GM12878 (cell line): ENCODE measurements around the gene PLCB4. TPM values are rescaled to one million over a fixed set of nuclear protein-coding genes. Genes with fewer than 3 reads are reported as not detected.

ENCODE experiments used
- ATAC-seq: fragments of 200-7000 bp; cut with Tn5 transposase; 3 replicates; pipeline ENCODE4 v1.9.1; 2020; ENCODE audit warnings: mild to moderate bottlenecking, moderate library complexity
- BruUV-seq: library from RNA; stranded (reverse); fragments of 400-500 nt; replicated peaks from 2 replicates; lab custom pipeline; 2021; lab: Mats Ljungman, UMichigan
- CTCF ChIA-PET: fragments of 300-600 bp; sonication (Branson Sonifier 250); formaldehyde crosslinking; extraction: SDS; loops from one replicate; lab custom pipeline; 2021; ENCODE audit warnings: inconsistent platforms; lab: Yijun Ruan, JAX
- POLR2A ChIA-PET: fragments of 350-600 bp; formaldehyde crosslinking; extraction: SDS; loops from one replicate; lab custom pipeline; 2021; ENCODE audit warnings: inconsistent platforms; lab: Charles Lee
- RAD21 ChIA-PET: fragments of 300-600 bp; sonication (Branson Sonifier 250); formaldehyde crosslinking; loops from one replicate; lab custom pipeline; 2023; ENCODE audit warnings: antibody characterized with exemption; ENCODE audit not compliant: unreplicated experiment; lab: Charles Lee
- SMC1A ChIA-PET: fragments of 300-600 bp; sonication (Branson Sonifier 250); formaldehyde crosslinking; loops from one replicate; lab custom pipeline; 2023; ENCODE audit not compliant: unreplicated experiment, uncharacterized antibody; lab: Charles Lee
- DNase-seq: peaks from one replicate; pipeline ENCODE4 v3.0.0-alpha.2; 2011; ENCODE audit warnings: low read depth, low spot score
- FAIRE-seq: peaks from 3 replicates; lab custom pipeline; 2011; peaks lifted over from hg19 to GRCh38; lab: Jason Lieb, UNC
- H2AFZ ChIP-seq: 2 replicates; pipeline ENCODE4 v1.6.0; 2011; ENCODE audit warnings: low read depth, low read length, control low read depth; ENCODE audit not compliant: control insufficient read depth
- H3K27ac ChIP-seq: 2 replicates; pipeline ENCODE4 v1.5.1; 2011; ENCODE audit warnings: control low read depth; ENCODE audit not compliant: control insufficient read depth, insufficient read depth
- H3K27me3 ChIP-seq, 2 experiments: replicated peaks in 1 of 2; 2 replicates each; pipeline versions ENCODE4 v1.6.0 to v1.6.1; 2011; ENCODE audit warnings: low read length in 1 of 2; ENCODE audit not compliant: control insufficient read depth in 2 of 2, insufficient read depth in 2 of 2
- H3K36me3 ChIP-seq, 2 experiments: 2 replicates each; pipeline ENCODE4 v1.5.1; 2011; ENCODE audit warnings: low read length in 1 of 2; ENCODE audit not compliant: control insufficient read depth in 2 of 2, insufficient read depth in 2 of 2
- H3K4me1 ChIP-seq: 2 replicates; pipeline ENCODE4 v1.6.1; 2011; ENCODE audit warnings: mild to moderate bottlenecking, low read length, moderate library complexity, mixed read lengths; ENCODE audit not compliant: control insufficient read depth, insufficient read depth
- H3K4me2 ChIP-seq: 2 replicates; pipeline ENCODE4 v1.6.0; 2011; ENCODE audit warnings: control low read depth; ENCODE audit not compliant: control insufficient read depth, insufficient read depth
- H3K4me3 ChIP-seq: fragments of 200-600 bp; sonication (generic); 2 replicates; pipeline ENCODE4 v1.5.1; 2016
- H3K79me2 ChIP-seq: 2 replicates; pipeline ENCODE4 v1.6.0; 2011; ENCODE audit warnings: low read length; ENCODE audit not compliant: control insufficient read depth, insufficient read depth
- H3K9ac ChIP-seq: 2 replicates; pipeline ENCODE4 v1.8.0; 2011; ENCODE audit warnings: low read length, control low read depth, mixed read lengths; ENCODE audit not compliant: control insufficient read depth, insufficient read depth
- H3K9me3 ChIP-seq: replicated peaks from 3 replicates; pipeline ENCODE4 v1.5.1; 2011; ENCODE audit warnings: mild to moderate bottlenecking, low read length; ENCODE audit not compliant: control insufficient read depth, insufficient read depth
- H4K20me1 ChIP-seq: 2 replicates; pipeline ENCODE4 v1.6.0; 2011; ENCODE audit not compliant: control insufficient read depth, insufficient read depth
- EP300 ChIP-seq, 2 experiments: fragments of 150-350 bp in 1 of 2; IDR thresholded peaks; 2 replicates each; pipeline ENCODE4 v1.6.1; 2011 to 2012; ENCODE audit warnings: low read depth in 2 of 2, low read length in 2 of 2, borderline replicate concordance in 1 of 2, improper control_type of control experiment in 1 of 2, inconsistent platforms in 1 of 2; ENCODE audit not compliant: control insufficient read depth in 1 of 2
- KDM1A ChIP-seq: fragments of 200-600 bp; sonication (generic); IDR thresholded peaks from 2 replicates; pipeline ENCODE4 v1.6.1; 2016; ENCODE audit warnings: borderline replicate concordance
- PAX8 ChIP-seq: fragments of 450-650 bp; IDR thresholded peaks from 2 replicates; pipeline ENCODE4 v1.6.1; 2017; ENCODE audit warnings: mild to moderate bottlenecking, moderate library complexity
- TARDBP ChIP-seq: IDR thresholded peaks from 2 replicates; pipeline ENCODE4 v1.6.1; 2016; ENCODE audit warnings: borderline replicate concordance
- TCF3 ChIP-seq: IDR thresholded peaks from 2 replicates; pipeline ENCODE4 v1.6.1; 2012; ENCODE audit warnings: low read depth, mild to moderate bottlenecking, low read length, borderline replicate concordance; ENCODE audit not compliant: insufficient read depth
- WGBS: methylation state at CpG from one replicate; pipeline ENCODE4 v1.1.6; 2016; ENCODE audit warnings: low lambda C conversion rate; ENCODE audit not compliant: insufficient replicate concordance, insufficient coverage; ENCODE audit errors: missing lambda C conversion rate; 5-methylcytosine and 5-hydroxymethylcytosine counted together
- in situ Hi-C: fragments of 300-500 bp; cut with MboI; formaldehyde crosslinking; loops from 9 replicates; pipeline ENCODE4 v1.14.3; 2018; ENCODE audit warnings: mixed read lengths
- intact Hi-C: fragments of 100-400 bp; cut with micrococcal nuclease; formaldehyde crosslinking; loops from one replicate; pipeline ENCODE4 v1.14.2; 2022; ENCODE audit not compliant: unreplicated experiment
- polyA plus RNA-seq, 11 experiments: library from polyadenylated mRNA; depleted of rRNA in 4 of 11; unstranded in 6 of 11; stranded (reverse) in 5 of 11; fragments of >200 nt; fragmentation: Nextera tagmentation in 4 of 11; fragmentation: Illumina TruSeq in 1 of 11; extraction: Ambion mirVana in 4 of 11; extraction: Trizol in 1 of 11; gene quantifications; 1 replicate in 1 of 11; 2 replicates in 10 of 11; pipeline versions ENCODE4 v1.2.1 to v1.2.3, GENCODE V29; 2011 to 2016; ENCODE audit warnings: inconsistent platforms in 2 of 11, missing spikeins in 2 of 11, low read depth in 1 of 11
- total RNA-seq, 4 experiments: library from RNA; depleted of rRNA in 3 of 4; stranded (reverse); fragments of >200 nt in 3 of 4; fragmentation: Illumina TruSeq in 1 of 4; extraction: Trizol in 1 of 4; gene quantifications; 2 replicates each; pipeline versions ENCODE4 v1.2.1 to v1.2.3, GENCODE V29; 2013 to 2021
- TF ChIP-seq, protein P1 (sequence below): fragments of 150-350 bp; IDR thresholded peaks from 2 replicates; pipeline ENCODE4 v1.6.1; 2016; ENCODE audit warnings: low read depth, low read length
- TF ChIP-seq, protein P2 (sequence below): fragments of 450-650 bp; formaldehyde crosslinking; IDR thresholded peaks from 2 replicates; pipeline ENCODE4 v1.4.0; 2020; ENCODE audit warnings: mild to moderate bottlenecking, moderate library complexity
- TF ChIP-seq, protein P3 (sequence below): IDR thresholded peaks from 2 replicates; pipeline ENCODE4 v1.6.1; 2012; ENCODE audit warnings: low read depth, low read length, improper control_type of control experiment
- TF ChIP-seq, protein P4 (sequence below): fragments of 450-650 bp; IDR thresholded peaks from 2 replicates; pipeline ENCODE4 v1.6.1; 2016; ENCODE audit warnings: mild to moderate bottlenecking

PLCB4 gene
- total and polyA plus RNA-seq, 10 of the 15 experiments (the other 5 are each of a cell fraction or from before 2014, with no cell fraction given), result not detected

DNA sequence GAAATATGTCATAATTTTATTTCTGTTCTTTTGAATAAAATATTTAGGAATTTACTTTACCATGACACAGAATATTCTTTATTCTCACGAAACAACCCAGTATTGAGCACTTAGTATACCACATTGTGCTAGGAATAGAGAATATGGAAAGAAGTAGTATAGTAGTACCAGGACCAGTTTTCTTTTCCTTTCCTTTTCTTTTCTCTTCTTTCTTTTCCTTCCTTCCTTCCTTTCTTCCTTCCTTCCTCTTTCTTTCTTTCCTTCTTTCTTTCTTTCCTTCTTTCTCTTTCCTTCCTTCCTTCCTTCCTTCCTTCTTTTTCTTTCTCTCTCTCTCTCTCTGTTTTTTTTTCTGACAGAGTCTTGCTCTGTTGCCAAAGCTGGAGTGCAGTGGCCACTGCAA lies 7.5 kb upstream of the PLCB4 start (continued):
- TF ChIP-seq, protein P1, sequence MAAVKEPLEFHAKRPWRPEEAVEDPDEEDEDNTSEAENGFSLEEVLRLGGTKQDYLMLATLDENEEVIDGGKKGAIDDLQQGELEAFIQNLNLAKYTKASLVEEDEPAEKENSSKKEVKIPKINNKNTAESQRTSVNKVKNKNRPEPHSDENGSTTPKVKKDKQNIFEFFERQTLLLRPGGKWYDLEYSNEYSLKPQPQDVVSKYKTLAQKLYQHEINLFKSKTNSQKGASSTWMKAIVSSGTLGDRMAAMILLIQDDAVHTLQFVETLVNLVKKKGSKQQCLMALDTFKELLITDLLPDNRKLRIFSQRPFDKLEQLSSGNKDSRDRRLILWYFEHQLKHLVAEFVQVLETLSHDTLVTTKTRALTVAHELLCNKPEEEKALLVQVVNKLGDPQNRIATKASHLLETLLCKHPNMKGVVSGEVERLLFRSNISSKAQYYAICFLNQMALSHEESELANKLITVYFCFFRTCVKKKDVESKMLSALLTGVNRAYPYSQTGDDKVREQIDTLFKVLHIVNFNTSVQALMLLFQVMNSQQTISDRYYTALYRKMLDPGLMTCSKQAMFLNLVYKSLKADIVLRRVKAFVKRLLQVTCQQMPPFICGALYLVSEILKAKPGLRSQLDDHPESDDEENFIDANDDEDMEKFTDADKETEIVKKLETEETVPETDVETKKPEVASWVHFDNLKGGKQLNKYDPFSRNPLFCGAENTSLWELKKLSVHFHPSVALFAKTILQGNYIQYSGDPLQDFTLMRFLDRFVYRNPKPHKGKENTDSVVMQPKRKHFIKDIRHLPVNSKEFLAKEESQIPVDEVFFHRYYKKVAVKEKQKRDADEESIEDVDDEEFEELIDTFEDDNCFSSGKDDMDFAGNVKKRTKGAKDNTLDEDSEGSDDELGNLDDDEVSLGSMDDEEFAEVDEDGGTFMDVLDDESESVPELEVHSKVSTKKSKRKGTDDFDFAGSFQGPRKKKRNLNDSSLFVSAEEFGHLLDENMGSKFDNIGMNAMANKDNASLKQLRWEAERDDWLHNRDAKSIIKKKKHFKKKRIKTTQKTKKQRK, result no peak
- no peak for TF ChIP-seq TCF3

DNA sequence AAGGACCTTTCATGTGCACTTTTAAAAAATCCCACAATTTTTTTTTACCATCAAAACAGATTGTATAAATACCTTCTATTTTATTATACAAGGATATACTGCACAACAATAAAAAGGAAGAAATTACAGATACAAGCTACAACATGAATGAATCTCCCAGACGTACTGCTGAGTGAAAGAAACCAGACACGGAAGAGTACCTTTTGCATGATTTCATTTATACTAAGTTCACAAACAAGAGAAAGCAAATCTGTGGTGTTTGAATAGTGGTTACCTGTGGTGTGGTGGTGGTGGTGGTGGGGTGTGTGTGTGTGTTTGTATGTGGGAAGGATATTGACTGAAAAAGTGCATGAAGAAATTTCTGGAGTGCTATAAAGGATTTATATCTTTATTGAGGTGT lies 6.8 kb upstream of the PLCB4 start:
- H3K27ac ChIP-seq, result no peak overlapping the region
- H3K4me3 ChIP-seq, result no peak overlapping the region
- H3K79me2 ChIP-seq, result no peaks in the 10 kb centered on the region
- SMC1A ChIA-PET, result no interaction called here
- no peak overlapping the region for H2AFZ ChIP-seq
- ATAC-seq (no peak), DNase-seq (no peak), FAIRE-seq (no peak)
- no peaks in the 10 kb centered on the region for H4K20me1 ChIP-seq
- H3K4me2 ChIP-seq, result no peak overlapping the region
- RAD21 ChIA-PET, result no interaction called here
- no peaks in the 10 kb centered on the region for H3K27me3 ChIP-seq
- CTCF ChIA-PET, result no interaction called here
- H3K36me3 ChIP-seq, result no peaks in the 10 kb centered on the region
- POLR2A ChIA-PET, result no interaction called here
- no TSS peak for BruUV-seq
- H3K9ac ChIP-seq, result no peak overlapping the region
- in situ Hi-C loops, result no loop called here
- no peaks in the 10 kb centered on the region for H3K9me3 ChIP-seq
- intact Hi-C loops, result no loop called here
- H3K4me1 ChIP-seq, result no peaks in the 10 kb centered on the region
- WGBS, result 90% methylated on average over 2 of the region's 2 CpGs
- TF ChIP-seq PAX8 (no peak), EP300 (IDR thresholded peaks at IDR 0.05; ENCODE audit: borderline replicate concordance in 1 of 2, control insufficient read depth in 1 of 2, low read depth in 2 of 2, low read length in 2 of 2) (no peak), TCF3 (no peak), KDM1A (no peak), TARDBP (no peak)
- TF ChIP-seq, protein P2, sequence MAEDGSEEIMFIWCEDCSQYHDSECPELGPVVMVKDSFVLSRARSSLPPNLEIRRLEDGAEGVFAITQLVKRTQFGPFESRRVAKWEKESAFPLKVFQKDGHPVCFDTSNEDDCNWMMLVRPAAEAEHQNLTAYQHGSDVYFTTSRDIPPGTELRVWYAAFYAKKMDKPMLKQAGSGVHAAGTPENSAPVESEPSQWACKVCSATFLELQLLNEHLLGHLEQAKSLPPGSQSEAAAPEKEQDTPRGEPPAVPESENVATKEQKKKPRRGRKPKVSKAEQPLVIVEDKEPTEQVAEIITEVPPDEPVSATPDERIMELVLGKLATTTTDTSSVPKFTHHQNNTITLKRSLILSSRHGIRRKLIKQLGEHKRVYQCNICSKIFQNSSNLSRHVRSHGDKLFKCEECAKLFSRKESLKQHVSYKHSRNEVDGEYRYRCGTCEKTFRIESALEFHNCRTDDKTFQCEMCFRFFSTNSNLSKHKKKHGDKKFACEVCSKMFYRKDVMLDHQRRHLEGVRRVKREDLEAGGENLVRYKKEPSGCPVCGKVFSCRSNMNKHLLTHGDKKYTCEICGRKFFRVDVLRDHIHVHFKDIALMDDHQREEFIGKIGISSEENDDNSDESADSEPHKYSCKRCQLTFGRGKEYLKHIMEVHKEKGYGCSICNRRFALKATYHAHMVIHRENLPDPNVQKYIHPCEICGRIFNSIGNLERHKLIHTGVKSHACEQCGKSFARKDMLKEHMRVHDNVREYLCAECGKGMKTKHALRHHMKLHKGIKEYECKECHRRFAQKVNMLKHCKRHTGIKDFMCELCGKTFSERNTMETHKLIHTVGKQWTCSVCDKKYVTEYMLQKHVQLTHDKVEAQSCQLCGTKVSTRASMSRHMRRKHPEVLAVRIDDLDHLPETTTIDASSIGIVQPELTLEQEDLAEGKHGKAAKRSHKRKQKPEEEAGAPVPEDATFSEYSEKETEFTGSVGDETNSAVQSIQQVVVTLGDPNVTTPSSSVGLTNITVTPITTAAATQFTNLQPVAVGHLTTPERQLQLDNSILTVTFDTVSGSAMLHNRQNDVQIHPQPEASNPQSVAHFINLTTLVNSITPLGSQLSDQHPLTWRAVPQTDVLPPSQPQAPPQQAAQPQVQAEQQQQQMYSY (CRISPR knock-in tag), result no peak
- TF ChIP-seq, protein P3, sequence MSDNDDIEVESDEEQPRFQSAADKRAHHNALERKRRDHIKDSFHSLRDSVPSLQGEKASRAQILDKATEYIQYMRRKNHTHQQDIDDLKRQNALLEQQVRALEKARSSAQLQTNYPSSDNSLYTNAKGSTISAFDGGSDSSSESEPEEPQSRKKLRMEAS, result no peak
- TF ChIP-seq, protein P4, sequence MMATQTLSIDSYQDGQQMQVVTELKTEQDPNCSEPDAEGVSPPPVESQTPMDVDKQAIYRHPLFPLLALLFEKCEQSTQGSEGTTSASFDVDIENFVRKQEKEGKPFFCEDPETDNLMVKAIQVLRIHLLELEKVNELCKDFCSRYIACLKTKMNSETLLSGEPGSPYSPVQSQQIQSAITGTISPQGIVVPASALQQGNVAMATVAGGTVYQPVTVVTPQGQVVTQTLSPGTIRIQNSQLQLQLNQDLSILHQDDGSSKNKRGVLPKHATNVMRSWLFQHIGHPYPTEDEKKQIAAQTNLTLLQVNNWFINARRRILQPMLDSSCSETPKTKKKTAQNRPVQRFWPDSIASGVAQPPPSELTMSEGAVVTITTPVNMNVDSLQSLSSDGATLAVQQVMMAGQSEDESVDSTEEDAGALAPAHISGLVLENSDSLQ, result no peak
